Measurements from ENCODE around the gene SIKE1.
"Not testable (repeated sequence)": the region's sequence is repeated elsewhere in the genome, so short reads cannot be mapped to it uniquely, and the experiment has no call there.

SIKE1 gene

GRCh38 chr1:114780344-114781226 is at the start of gene SIKE1:
TSS of gene SIKE1 (minus strand) at chr1:114780685. CDS start at chr1:114780607, 78 bp downstream.
- peak; percentile 62 to 91 for DNase-seq

GRCh38 chr1:114830075-114830474 is 49.6 kb upstream of the SIKE1 start:
- not testable (repeated sequence) for DNase-seq

GRCh38 chr1:114828251-114828650 is 47.8 kb upstream of the SIKE1 start:
- DNase-seq: no peak

- DNase-seq: no peak
Observed at GRCh38 chr1:114821978-114822377, 41.5 kb upstream of the SIKE1 start.

- no peak for DNase-seq
Observed at GRCh38 chr1:114820392-114820791, 39.9 kb upstream of the SIKE1 start.

- no peak for DNase-seq
Observed at GRCh38 chr1:114819869-114820268, 39.4 kb upstream of the SIKE1 start.

- not testable (repeated sequence) for DNase-seq
Observed at GRCh38 chr1:114804449-114804848, 24.0 kb upstream of the SIKE1 start.

GRCh38 chr1:114803001-114803400 is 22.5 kb upstream of the SIKE1 start:
- no peak for DNase-seq

- DNase-seq: no peak
Observed at GRCh38 chr1:114794038-114794437, 13.6 kb upstream of the SIKE1 start.

- not testable (repeated sequence) for DNase-seq
Observed at GRCh38 chr1:114790581-114790980, 10.1 kb upstream of the SIKE1 start.

- not testable (repeated sequence) for DNase-seq
Observed at GRCh38 chr1:114786440-114786839, 6.0 kb upstream of the SIKE1 start.

GRCh38 chr1:114782476-114782875 is 2.0 kb upstream of the SIKE1 start:
- DNase-seq: no peak

GRCh38 chr1:114779722-114780121 is 763 bp downstream of the SIKE1 start:
- DNase-seq: no peak

GRCh38 chr1:114776726-114777125 is 3.8 kb downstream of the SIKE1 start:
- DNase-seq: not testable (repeated sequence)

- no peak for DNase-seq
Observed at GRCh38 chr1:114771992-114772391, 8.5 kb downstream of the SIKE1 start.

GRCh38 chr1:114770989-114771388 is 9.5 kb downstream of the SIKE1 start:
- no peak for DNase-seq

GRCh38 chr1:114764689-114765088 is 15.8 kb downstream of the SIKE1 start:
- no peak for DNase-seq

- no peak for DNase-seq
Observed at GRCh38 chr1:114758256-114758832, 22.1 kb downstream of the SIKE1 start.

- DNase-seq: peak; percentile 89 to 95
Observed at GRCh38 chr1:114757455-114758255, 22.8 kb downstream of the SIKE1 start, which contains the start of gene CSDE1. TSS of gene CSDE1 (minus strand) at chr1:114757984. CDS start at chr1:114739890, 18,094 bp downstream.

GRCh38 chr1:114756949-114757454 is 23.5 kb downstream of the SIKE1 start:
- DNase-seq: no peak

- no peak for DNase-seq
Observed at GRCh38 chr1:114756009-114756892, 24.2 kb downstream of the SIKE1 start.

All from SW 1271 (cell line).